HG03045 (cell line): Measurements from ENCODE around the gene MYADML2.

Source experiments
- ATAC-seq: cut with Tn5 transposase; IDR thresholded peaks from one replicate; pipeline ENCODE4 v1.9.1; 2021; ENCODE audit warnings: mild to moderate bottlenecking, moderate library complexity; ENCODE audit not compliant: unreplicated experiment

Gene MYADML2

GRCh38 chr17:81912441-81913309, 34.4 kb downstream of the MYADML2 start:
- ATAC-seq = no peak

DNA sequence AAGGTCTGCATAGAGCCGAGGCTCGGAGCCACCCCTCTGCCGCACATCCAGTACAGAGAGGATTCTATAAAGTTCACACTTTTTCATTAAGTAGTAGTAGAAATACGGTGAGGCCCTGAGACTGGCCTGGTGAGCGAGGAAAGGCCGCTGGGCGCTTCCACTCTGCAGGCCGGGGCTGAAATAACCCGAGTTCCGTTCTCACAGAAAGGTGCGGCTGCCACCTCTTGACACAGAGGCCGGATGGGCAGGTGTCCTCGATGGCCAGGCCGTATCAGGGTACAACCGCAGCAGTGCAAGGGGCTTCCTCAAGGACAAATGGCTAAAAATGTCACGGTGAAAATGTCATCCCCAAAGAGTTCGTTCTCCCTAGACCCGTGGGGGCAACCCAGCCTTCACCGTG, 35.1 kb downstream of the MYADML2 start:
- ATAC-seq = no peak

GRCh38 chr17:81911277-81911961, 35.6 kb downstream of the MYADML2 start, which contains the start of gene PCYT2:
TSS of gene PCYT2 (minus strand) at chr17:81911399. CDS start at chr17:81911355, 44 bp downstream.
- ATAC-seq = peak; percentile 67

DNA sequence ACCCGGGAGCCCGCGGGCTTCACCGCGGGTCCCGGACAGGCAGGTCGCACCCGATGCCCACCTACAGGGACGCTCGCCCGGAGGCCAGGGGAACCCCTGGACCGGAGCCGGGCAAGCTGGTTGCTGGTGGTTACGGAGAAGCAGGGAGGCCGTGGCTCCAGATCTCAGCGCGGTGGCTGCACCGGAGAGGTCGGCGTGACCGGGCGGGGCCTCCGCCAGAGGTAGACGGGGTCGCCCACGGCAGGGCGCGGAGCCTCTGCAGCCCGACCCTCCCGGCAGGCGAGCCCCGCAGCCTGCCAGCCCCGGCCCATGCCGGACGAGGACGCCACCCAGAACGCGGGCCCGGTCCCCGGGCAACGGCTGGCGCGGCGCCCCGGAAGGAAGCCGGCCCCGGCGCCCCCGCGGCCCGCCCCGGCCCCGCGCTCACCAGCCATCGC, 36.2 kb downstream of the MYADML2 start:
- ATAC-seq = peak; percentile 19

DNA sequence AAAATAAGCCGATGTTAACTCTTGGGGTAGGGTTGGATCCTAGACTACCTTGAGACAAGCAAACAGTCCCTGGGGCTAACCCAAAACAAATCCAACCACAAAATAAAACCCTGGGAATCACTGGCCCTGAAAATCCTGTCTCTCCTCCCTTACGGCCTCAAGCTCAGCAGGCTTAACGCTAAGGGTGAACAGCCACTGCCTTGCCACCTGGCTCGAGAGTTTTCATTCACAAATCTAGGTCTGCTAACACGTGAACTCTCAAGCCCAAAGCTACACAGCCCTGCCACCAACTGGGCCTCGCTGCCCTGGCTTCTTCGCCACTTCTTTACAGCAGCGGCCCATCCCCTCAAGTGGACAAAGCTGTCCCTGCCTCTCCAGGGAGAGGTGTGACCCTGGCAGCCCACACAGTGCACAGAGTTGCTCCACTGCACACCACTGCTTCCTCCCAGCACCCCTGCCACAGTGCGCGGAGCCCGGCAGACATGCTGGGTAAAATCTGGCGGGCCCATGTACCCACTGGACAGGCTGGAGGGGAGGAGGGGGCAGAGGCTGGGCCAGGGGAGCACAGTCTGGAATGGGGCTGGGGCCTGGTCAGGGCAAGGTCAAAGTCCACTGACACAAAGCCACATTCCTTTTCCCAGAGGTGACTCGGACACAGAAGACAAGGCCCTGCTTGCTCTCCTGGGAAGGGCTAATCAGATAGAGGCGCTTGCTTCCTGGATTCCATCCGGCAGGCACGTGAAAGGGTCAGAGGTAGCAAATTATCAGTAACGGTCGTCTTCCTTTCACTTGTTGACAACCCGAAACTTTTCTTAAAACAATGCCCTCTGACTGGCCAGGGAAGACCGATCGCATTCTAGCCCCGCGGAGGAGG, 36.8 kb downstream of the MYADML2 start:
- no peak for ATAC-seq

DNA sequence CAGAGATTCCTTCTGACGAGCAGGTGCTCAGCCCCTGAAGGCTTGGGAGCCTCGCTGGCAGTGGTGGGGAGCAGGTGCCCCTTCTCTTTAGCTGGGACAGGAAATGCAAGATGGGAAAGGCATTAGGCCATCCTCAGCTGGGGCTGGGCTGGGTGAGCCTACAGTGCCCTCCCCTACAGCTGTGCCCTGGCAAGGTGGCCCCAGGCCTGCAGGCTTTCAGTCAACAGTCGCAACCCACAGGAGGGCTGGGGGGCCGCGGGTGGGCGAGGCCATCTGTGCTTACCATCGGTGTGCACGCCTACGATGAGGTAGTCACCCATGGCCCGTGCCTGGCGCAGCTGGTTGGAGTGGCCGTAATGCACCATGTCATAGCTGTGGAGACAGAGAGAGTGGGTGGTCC, 37.8 kb downstream of the MYADML2 start:
- ATAC-seq = no peak

- no peak for ATAC-seq
Observed at GRCh38 chr17:81908793-81909192, 38.2 kb downstream of the MYADML2 start.

DNA sequence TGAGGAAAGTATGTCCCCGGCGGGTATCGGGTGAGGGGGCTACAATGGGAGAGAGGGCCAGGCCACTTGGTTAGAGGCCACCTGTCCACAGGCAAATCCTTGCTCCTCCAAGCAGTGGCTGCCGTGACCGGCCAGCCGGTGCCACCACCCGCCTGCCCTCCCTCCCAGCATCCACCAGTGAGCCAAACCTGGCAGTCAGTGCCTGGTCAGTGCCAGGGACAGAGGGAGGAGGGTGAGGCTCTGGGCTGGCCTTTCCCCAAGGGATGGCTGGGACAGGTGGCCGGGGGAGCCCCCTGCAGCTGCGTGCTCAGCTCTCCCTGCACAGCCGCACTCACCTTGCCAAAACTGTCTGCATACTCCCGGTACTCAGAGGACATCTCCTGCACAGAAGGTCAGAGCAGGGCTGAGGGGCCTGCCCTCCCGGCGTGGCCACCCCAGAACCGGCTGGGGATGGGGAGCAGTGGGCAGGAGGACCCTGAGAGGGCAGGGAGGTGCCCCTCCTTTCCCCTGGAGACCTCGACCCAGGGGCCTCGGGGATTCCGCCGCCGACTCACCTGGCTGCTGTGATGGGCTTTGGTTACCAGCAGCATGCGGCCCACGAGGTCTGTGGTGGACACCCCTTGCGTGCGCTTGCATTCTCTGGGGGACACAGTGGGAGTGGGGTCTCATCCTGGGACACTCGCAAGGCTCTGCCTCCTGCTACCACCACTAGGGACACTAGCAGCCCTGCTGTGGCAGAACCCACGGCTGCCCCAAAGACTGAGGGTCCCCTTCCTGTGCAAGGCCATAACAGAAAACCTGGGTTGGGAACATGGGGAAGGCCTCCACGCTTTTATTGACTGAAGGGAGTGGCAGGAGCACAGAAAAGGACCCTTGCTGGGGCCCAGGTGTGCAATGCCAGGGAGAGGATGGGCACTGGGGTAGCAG, 39.6 kb downstream of the MYADML2 start:
- no peak for ATAC-seq

GRCh38 chr17:81906476-81907218, 40.4 kb downstream of the MYADML2 start:
- ATAC-seq = no peak

DNA sequence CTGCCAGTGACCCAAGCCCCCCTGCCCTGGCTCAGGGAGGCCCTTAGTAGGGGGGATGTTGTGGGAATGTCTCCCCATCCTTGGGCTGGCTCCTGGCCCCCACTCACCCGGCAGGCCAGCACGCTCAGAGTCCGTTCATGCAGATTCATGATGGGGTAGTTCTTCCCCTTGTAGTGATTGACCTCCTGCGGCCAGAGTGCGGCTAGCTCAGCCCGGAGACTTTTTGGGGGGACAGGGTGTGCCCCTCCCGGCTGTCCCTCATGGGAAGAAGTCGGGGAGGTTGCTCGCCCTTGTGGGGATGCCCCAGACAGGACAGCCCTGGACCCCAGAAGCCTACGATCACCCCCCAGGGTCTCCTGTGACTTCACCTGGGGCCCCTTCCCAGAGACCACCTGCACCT, 41.0 kb downstream of the MYADML2 start:
- no peak for ATAC-seq

- ATAC-seq = no peak
Observed at GRCh38 chr17:81905424-81905875, 41.6 kb downstream of the MYADML2 start.

DNA sequence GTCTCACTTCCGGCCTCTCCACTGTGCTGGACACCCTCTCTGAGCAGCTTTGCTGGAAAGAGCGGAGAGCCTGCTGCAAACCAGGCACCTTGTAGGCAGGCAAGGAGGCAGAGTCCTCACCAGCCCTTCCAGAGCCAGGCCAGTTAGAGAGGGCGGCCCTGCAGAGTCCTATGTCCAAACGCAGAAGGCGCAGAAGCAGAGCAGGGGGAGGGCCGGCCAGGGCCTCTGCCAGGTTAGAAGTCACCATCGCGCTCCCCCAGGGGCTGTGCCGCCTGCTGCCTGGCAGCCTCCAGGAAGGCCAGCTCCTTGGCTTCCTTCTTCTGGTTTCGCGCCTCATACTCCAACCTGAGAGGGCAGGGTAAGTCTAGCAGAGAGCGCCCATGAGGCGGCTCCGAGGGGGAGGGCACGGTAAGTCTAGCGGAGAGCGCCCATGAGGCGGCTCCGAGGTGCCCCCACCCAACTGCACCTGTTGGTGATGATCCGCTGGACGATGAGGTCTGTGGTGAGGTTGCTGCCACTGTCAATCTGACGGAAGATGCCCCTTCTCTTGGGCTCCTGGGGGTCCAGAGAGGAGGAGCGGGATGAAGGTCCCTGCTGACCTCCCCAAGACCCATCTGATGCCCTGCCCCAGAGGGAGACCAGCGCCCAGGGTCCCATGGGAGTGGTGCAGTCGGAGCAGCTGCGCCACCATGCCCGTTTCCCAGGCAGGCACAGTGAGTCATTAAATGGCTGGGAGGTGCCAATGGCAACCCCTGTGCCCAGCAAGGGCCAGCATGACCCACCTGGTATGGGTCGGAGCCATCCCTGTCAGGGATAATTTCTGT, 42.2 kb downstream of the MYADML2 start:
- no peak for ATAC-seq

DNA sequence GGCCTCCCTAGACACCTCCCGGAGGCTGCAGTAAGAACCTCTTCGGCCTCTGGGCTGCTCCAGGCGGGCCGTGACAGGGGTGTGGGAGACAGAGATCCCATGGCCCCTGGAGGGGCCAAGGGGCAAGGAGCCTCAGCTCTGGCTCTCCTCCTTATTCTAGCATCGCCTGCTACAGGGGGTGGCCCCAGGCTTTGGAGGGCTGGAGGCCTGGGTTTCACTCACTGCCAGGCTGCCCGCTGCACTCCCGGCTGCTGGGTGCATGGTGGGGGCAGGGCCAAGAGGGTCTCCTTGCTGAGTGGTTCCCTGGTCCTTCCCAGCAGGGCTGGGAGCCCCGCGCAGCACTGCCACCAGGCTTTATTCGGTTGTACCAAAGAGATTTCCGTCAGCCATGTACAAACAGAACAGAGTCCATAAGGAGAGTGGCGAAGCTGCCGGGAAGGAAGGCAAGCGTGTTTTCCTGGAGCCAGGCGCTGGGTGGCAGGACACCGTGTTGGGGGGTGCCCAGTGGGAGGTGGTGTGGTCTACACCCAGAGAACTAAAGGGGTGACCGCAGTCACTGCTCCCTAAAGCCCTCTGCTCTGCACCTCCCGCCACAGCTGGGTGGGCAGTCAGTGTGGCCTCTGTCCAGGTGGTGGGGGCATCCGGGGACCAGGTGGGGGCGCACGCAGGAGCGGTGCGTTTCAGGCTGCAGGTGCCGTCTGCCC, 43.0 kb downstream of the MYADML2 start:
- no peak for ATAC-seq

- no peak for ATAC-seq
Observed at GRCh38 chr17:81903415-81903831, 43.6 kb downstream of the MYADML2 start.

GRCh38 chr17:81902653-81903414, 44.2 kb downstream of the MYADML2 start:
- no peak for ATAC-seq

GRCh38 chr17:81902023-81902652, 44.9 kb downstream of the MYADML2 start, which contains the start of gene NPB:
TSS of gene NPB (plus strand) at chr17:81902238. CDS start at chr17:81902278, 40 bp downstream.
- ATAC-seq = no peak
